Hypothalamus (tissue), 51 donors: ENCODE results near the gene RASL12.
A peak's percentile ranks its signal among the peaks of the same experiment; 100 is the strongest.
"Not testable (repeated sequence)": the region's sequence is repeated elsewhere in the genome, so short reads cannot be mapped to it uniquely, and the experiment has no call there.

Source experiments
- DNase-seq, 51 donors: peaks; one replicate each; lab custom pipeline; 2025; lab: John Stamatoyannopoulos, UW

Gene RASL12

GRCh38 chr15:65034719-65035118 lies 33.1 kb downstream of the RASL12 start:
- DNase-seq: no peak

- peak in 6 of 51 donors; percentile 7 to 61 (median 12) for DNase-seq
Observed at GRCh38 chr15:65033659-65034269, 34.0 kb downstream of the RASL12 start.

GRCh38 chr15:65032801-65033537 lies 34.8 kb downstream of the RASL12 start:
- DNase-seq: peak in 23 of 51 donors; percentile 7 to 53 (median 37)

- DNase-seq: no peak
Observed at GRCh38 chr15:65029736-65030208, 38.0 kb downstream of the RASL12 start.

- peak; percentile 23 to 93 (median 81) for DNase-seq
Observed at GRCh38 chr15:65028921-65029735, 38.7 kb downstream of the RASL12 start, which contains the start of gene MTFMT. TSS of gene MTFMT (minus strand) at chr15:65029639. CDS start at chr15:65029613, 26 bp downstream.

- DNase-seq: peak in 1 of 51 donors; percentile 6
Observed at GRCh38 chr15:65028338-65028737, 39.5 kb downstream of the RASL12 start.

- no peak for DNase-seq
Observed at GRCh38 chr15:65027593-65027992, 40.2 kb downstream of the RASL12 start.

GRCh38 chr15:65026756-65027155 lies 41.0 kb downstream of the RASL12 start:
- DNase-seq: no peak

GRCh38 chr15:65021488-65021887 lies 46.3 kb downstream of the RASL12 start:
- no peak for DNase-seq

GRCh38 chr15:65020419-65020818 lies 47.4 kb downstream of the RASL12 start:
- DNase-seq: no peak

GRCh38 chr15:65011198-65011597 lies 56.6 kb downstream of the RASL12 start:
- not testable (repeated sequence) for DNase-seq

GRCh38 chr15:65008983-65009382 lies 58.8 kb downstream of the RASL12 start:
- DNase-seq: no peak

- no peak for DNase-seq
Observed at GRCh38 chr15:65006876-65007275, 60.9 kb downstream of the RASL12 start.

GRCh38 chr15:65004993-65005392 lies 62.8 kb downstream of the RASL12 start:
- no peak for DNase-seq
